ENCODE results near the gene ZNF177.

- no peak for TF ChIP-seq CTCF (IDR thresholded peaks at IDR 0.05)
- TF ChIP-seq POLR2A (IDR thresholded peaks at IDR 0.05): no peak
Measured at GRCh38 chr19:9321338-9321737, 41.5 kb upstream of the ZNF177 start.

Data from esophagus squamous epithelium (tissue), 4 donors.